IMR-90 (cell line): ENCODE results near the gene CHN2. TPM values are rescaled to one million over a fixed set of nuclear protein-coding genes. Genes with fewer than 3 reads are reported as not detected.

Experiments
- ATAC-seq: fragments of 200-7000 bp; cut with Tn5 transposase; 2 replicates; pipeline ENCODE4 v1.9.1; 2020; ENCODE audit warnings: low read depth, mild to moderate bottlenecking, moderate library complexity
- BruUV-seq: library from RNA; stranded (reverse); fragments of 400-500 nt; replicated peaks from 2 replicates; lab custom pipeline; 2021; lab: Mats Ljungman, UMichigan
- CTCF ChIA-PET: fragments of 300-600 bp; formaldehyde crosslinking; extraction: SDS; loops from one replicate; lab custom pipeline; 2021; ENCODE audit warnings: antibody characterized with exemption; lab: Yijun Ruan, JAX
- POLR2A ChIA-PET: fragments of 300-600 bp; sonication (Branson Sonifier 250); formaldehyde crosslinking; loops from one replicate; lab custom pipeline; 2022; ENCODE audit warnings: antibody characterized with exemption; ENCODE audit not compliant: unreplicated experiment; lab: Charles Lee
- DNase-seq: peaks from one replicate; pipeline ENCODE4 v3.0.0; 2013
- H2AFZ ChIP-seq: replicated peaks from 2 replicates; pipeline ENCODE3; 2013; ENCODE audit warnings: low read length, mild to moderate bottlenecking; ENCODE audit not compliant: poor library complexity
- H2AK5ac ChIP-seq: 2 replicates; pipeline ENCODE4 v1.6.1; 2013; ENCODE audit warnings: low read depth, low read length, inconsistent platforms
- H2AK9ac ChIP-seq: replicated peaks from 2 replicates; pipeline ENCODE3; 2013; ENCODE audit warnings: mild to moderate bottlenecking, low read depth, low read length, moderate library complexity; ENCODE audit not compliant: poor library complexity
- H2BK120ac ChIP-seq: 2 replicates; pipeline ENCODE4 v1.6.1; 2013; ENCODE audit warnings: low read depth, low read length, inconsistent platforms
- H2BK15ac ChIP-seq: 3 replicates; pipeline ENCODE4 v1.6.1; 2013; ENCODE audit warnings: low read depth, low read length, inconsistent platforms
- H2BK20ac ChIP-seq: 2 replicates; pipeline ENCODE4 v1.6.1; 2013; ENCODE audit warnings: low read depth, mild to moderate bottlenecking, inconsistent platforms, low read length, moderate library complexity
- H2BK5ac ChIP-seq: 2 replicates; pipeline ENCODE4 v1.6.1; 2013; ENCODE audit warnings: mild to moderate bottlenecking, low read depth, low read length, inconsistent platforms; ENCODE audit not compliant: poor library complexity, severe bottlenecking
- H3K14ac ChIP-seq: replicated peaks from 2 replicates; pipeline ENCODE4 v1.6.1; 2013; ENCODE audit warnings: low read depth, low read length, inconsistent platforms
- H3K18ac ChIP-seq: 2 replicates; pipeline ENCODE4 v1.6.1; 2013; ENCODE audit warnings: low read depth, low read length, control low read depth
- H3K23ac ChIP-seq: 2 replicates; pipeline ENCODE4 v1.6.1; 2013; ENCODE audit warnings: low read depth, low read length, inconsistent platforms
- H3K27ac ChIP-seq: 2 replicates; pipeline ENCODE4 v1.5.1; 2013; ENCODE audit warnings: mild to moderate bottlenecking, control low read depth, low read length; ENCODE audit not compliant: insufficient read depth
- H3K27me3 ChIP-seq: 2 replicates; pipeline ENCODE4 v1.6.1; 2013; ENCODE audit warnings: low read length; ENCODE audit not compliant: control insufficient read depth, insufficient read depth
- H3K36me3 ChIP-seq: 2 replicates; pipeline ENCODE4 v1.6.1; 2013; ENCODE audit warnings: low read length, mixed read lengths; ENCODE audit not compliant: control insufficient read depth, insufficient read depth
- H3K4ac ChIP-seq: 2 replicates; pipeline ENCODE4 v1.6.1; 2013; ENCODE audit warnings: low read depth, low read length, inconsistent platforms
- H3K4me1 ChIP-seq: 2 replicates; pipeline ENCODE4 v1.6.1; 2013; ENCODE audit warnings: low read length, mixed read lengths; ENCODE audit not compliant: control insufficient read depth, insufficient read depth
- H3K4me2 ChIP-seq: 2 replicates; pipeline ENCODE4 v1.6.1; 2013; ENCODE audit warnings: low read depth, mild to moderate bottlenecking, control low read depth, low read length, moderate library complexity
- H3K4me3 ChIP-seq: 2 replicates; pipeline ENCODE4 v1.5.1; 2013; ENCODE audit warnings: low read depth, mild to moderate bottlenecking, control low read depth, low read length, moderate library complexity; ENCODE audit not compliant: insufficient read depth
- H3K56ac ChIP-seq: 2 replicates; pipeline ENCODE4 v1.6.1; 2013; ENCODE audit warnings: low read length, inconsistent platforms; ENCODE audit not compliant: insufficient read depth; ENCODE audit errors: extremely low read depth
- H3K79me1 ChIP-seq, 2 experiments: 2 replicates each; pipeline ENCODE4 v1.6.1; 2013; ENCODE audit warnings: low read length in 2 of 2, inconsistent platforms in 1 of 2, low read depth in 1 of 2
- H3K9ac ChIP-seq: 2 replicates; pipeline ENCODE4 v1.6.1; 2013; ENCODE audit warnings: low read depth, low read length, control low read depth
- H3K9me1 ChIP-seq: 2 replicates; pipeline ENCODE4 v1.6.1; 2013; ENCODE audit warnings: low read length, inconsistent platforms; ENCODE audit not compliant: insufficient read depth
- H3K9me3 ChIP-seq: 2 replicates; pipeline ENCODE4 v1.6.1; 2013; ENCODE audit warnings: low read length; ENCODE audit not compliant: control insufficient read depth, insufficient read depth
- H4K20me1 ChIP-seq: 2 replicates; pipeline ENCODE4 v1.6.1; 2013; ENCODE audit warnings: low read length, inconsistent platforms; ENCODE audit not compliant: insufficient read depth
- H4K5ac ChIP-seq: 2 replicates; pipeline ENCODE4 v1.6.1; 2013; ENCODE audit warnings: mild to moderate bottlenecking, low read depth, low read length, control low read depth
- H4K8ac ChIP-seq, 2 experiments: 2 replicates each; pipeline ENCODE4 v1.6.1; 2013; ENCODE audit warnings: low read depth in 2 of 2, low read length in 2 of 2, control low read depth in 1 of 2, inconsistent platforms in 1 of 2
- H4K91ac ChIP-seq: 2 replicates; pipeline ENCODE4 v1.6.1; 2013; ENCODE audit warnings: low read depth, low read length, inconsistent platforms; ENCODE audit not compliant: insufficient read depth
- BHLHE40 ChIP-seq: fragments of 150-350 bp; IDR thresholded peaks from 2 replicates; pipeline ENCODE4 v1.6.1; 2016; ENCODE audit warnings: mild to moderate bottlenecking, low read depth, low read length
- ELK1 ChIP-seq: fragments of 150-350 bp; IDR thresholded peaks from 2 replicates; pipeline ENCODE4 v1.6.1; 2016; ENCODE audit warnings: low read depth, mild to moderate bottlenecking, low read length, moderate library complexity, borderline replicate concordance
- MAZ ChIP-seq: IDR thresholded peaks from 2 replicates; pipeline ENCODE4 v1.6.1; 2012; ENCODE audit warnings: low read depth, mild to moderate bottlenecking, low read length, improper control_type of control experiment, moderate library complexity, borderline replicate concordance
- MXI1 ChIP-seq: IDR thresholded peaks from 2 replicates; pipeline ENCODE4 v1.6.1; 2012; ENCODE audit warnings: low read depth, mild to moderate bottlenecking, low read length, moderate library complexity, borderline replicate concordance
- NFE2L2 ChIP-seq: fragments of 150-350 bp; IDR thresholded peaks from 2 replicates; pipeline ENCODE4 v1.6.1; 2016; ENCODE audit warnings: low read depth, mild to moderate bottlenecking, low read length
- POLR2A ChIP-seq: IDR thresholded peaks from 2 replicates; pipeline ENCODE4 v1.6.1; 2012; ENCODE audit warnings: mild to moderate bottlenecking, low read depth, low read length
- RAD21 ChIP-seq: IDR thresholded peaks from 2 replicates; pipeline ENCODE4 v1.6.1; 2012; ENCODE audit warnings: low read length, improper control_type of control experiment
- RCOR1 ChIP-seq: IDR thresholded peaks from 2 replicates; pipeline ENCODE4 v1.6.1; 2012; ENCODE audit warnings: mild to moderate bottlenecking, low read length, improper control_type of control experiment; ENCODE audit not compliant: insufficient replicate concordance
- RFX5 ChIP-seq: IDR thresholded peaks from 2 replicates; pipeline ENCODE4 v1.8.0; 2012; ENCODE audit warnings: low read depth, mild to moderate bottlenecking, low read length, moderate library complexity
- SMC3 ChIP-seq: fragments of 150-350 bp; IDR thresholded peaks from 2 replicates; pipeline ENCODE4 v1.6.1; 2016; ENCODE audit warnings: low read depth, mild to moderate bottlenecking, antibody characterized with exemption, low read length, moderate library complexity
- WGBS, 2 experiments: methylation state at CpG; one replicate each; pipeline versions ENCODE4 v1.1.5 to v1.1.7; 2013; ENCODE audit warnings: missing lambda C conversion rate in 2 of 2; ENCODE audit not compliant: insufficient read length in 1 of 2; ENCODE audit errors: extremely low coverage in 2 of 2; 5-methylcytosine and 5-hydroxymethylcytosine counted together
- dilution Hi-C: fragments of 300-500 bp; cut with HindIII; formaldehyde crosslinking; loops from one replicate; pipeline ENCODE4 v1.14.3; 2018; ENCODE audit warnings: low sequenced_read_pairs; ENCODE audit not compliant: unreplicated experiment
- in situ Hi-C: fragments of 300-500 bp; cut with MboI; formaldehyde crosslinking; loops from 3 replicates; pipeline ENCODE4 v1.14.3; 2019; ENCODE audit warnings: low sequenced_read_pairs, inconsistent platforms, mixed read lengths
- intact Hi-C: fragments of 100-400 bp; cut with micrococcal nuclease; formaldehyde crosslinking; loops from 2 replicates; pipeline ENCODE4 v1.10.0; 2022
- polyA plus RNA-seq, 3 experiments: library from polyadenylated mRNA; depleted of rRNA; stranded (reverse); fragments of >200 nt; gene quantifications; 2 replicates each; pipeline ENCODE4 v1.2.3, GENCODE V29; 2012; ENCODE audit warnings: low replicate concordance in 1 of 3
- total RNA-seq: library from RNA; depleted of rRNA; stranded (reverse); fragments of >200 nt; gene quantifications from 2 replicates; pipeline ENCODE4 v1.2.3, GENCODE V29; 2012
- TF ChIP-seq, protein P1 (sequence below): fragments of 150-350 bp; IDR thresholded peaks from 2 replicates; pipeline ENCODE4 v1.6.1; 2017; ENCODE audit warnings: mild to moderate bottlenecking, antibody characterized with exemption, low read length, low read depth

The CHN2 gene
- total and polyA plus RNA-seq, 2 of the 4 experiments (the other 2 are of a cell fraction) = not detected

- no peaks in the 10 kb centered on the region for H3K79me1 ChIP-seq
- DNase-seq = no peak
- no peaks in the 10 kb centered on the region for H3K9me3 ChIP-seq
- no peak overlapping the region for H3K23ac ChIP-seq
- no peak overlapping the region for H3K9ac ChIP-seq
- H3K4me2 ChIP-seq = no peak overlapping the region
- no peak overlapping the region for H2BK15ac ChIP-seq
- ATAC-seq = no peak
- no CpG with 5 or more reads among the region's 4 CpGs for WGBS, 2 experiments
- BruUV-seq = no TSS peak
- no peak overlapping the region for H3K4me3 ChIP-seq
- H2BK20ac ChIP-seq = no peak overlapping the region
- H3K4me1 ChIP-seq = no peaks in the 10 kb centered on the region
- CTCF ChIA-PET = no interaction called here
- dilution Hi-C loops = no loop called here
- no peak overlapping the region for H4K5ac ChIP-seq
- no peaks in the 10 kb centered on the region for H3K9me1 ChIP-seq
- POLR2A ChIA-PET = no interaction called here
- H2BK5ac ChIP-seq = no peak overlapping the region
- no peak overlapping the region for H3K27ac ChIP-seq
- H4K8ac ChIP-seq = no peak overlapping the region
- H3K56ac ChIP-seq = no peak overlapping the region
- H3K14ac ChIP-seq = no peak overlapping the region
- no peaks in the 10 kb centered on the region for H4K20me1 ChIP-seq
- no peak overlapping the region for H3K18ac ChIP-seq
- H3K4ac ChIP-seq = no peak overlapping the region
- H4K91ac ChIP-seq = no peak overlapping the region
- intact Hi-C loops = no loop called here
- no peak overlapping the region for H2AK9ac ChIP-seq
- no peak overlapping the region for H2BK120ac ChIP-seq
- in situ Hi-C loops = no loop called here
- no peak overlapping the region for H2AK5ac ChIP-seq
- TF ChIP-seq MXI1 (no peak), NFE2L2 (no peak), RAD21 (no peak), RCOR1 (no peak), ELK1 (no peak), SMC3 (no peak), RFX5 (no peak), MAZ (no peak), BHLHE40 (no peak), POLR2A (no peak)
- TF ChIP-seq, protein P1, sequence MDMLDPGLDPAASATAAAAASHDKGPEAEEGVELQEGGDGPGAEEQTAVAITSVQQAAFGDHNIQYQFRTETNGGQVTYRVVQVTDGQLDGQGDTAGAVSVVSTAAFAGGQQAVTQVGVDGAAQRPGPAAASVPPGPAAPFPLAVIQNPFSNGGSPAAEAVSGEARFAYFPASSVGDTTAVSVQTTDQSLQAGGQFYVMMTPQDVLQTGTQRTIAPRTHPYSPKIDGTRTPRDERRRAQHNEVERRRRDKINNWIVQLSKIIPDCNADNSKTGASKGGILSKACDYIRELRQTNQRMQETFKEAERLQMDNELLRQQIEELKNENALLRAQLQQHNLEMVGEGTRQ = no peak
- no peaks in the 10 kb centered on the region for H3K27me3 ChIP-seq
- H2AFZ ChIP-seq = no peak overlapping the region
- H3K36me3 ChIP-seq = no peaks in the 10 kb centered on the region
Observed at GRCh38 chr7:29275493-29275892, 80.9 kb downstream of the CHN2 start.
